H1 (cell line): ENCODE results near the gene FGF18. TPM values are rescaled to one million over a fixed set of nuclear protein-coding genes. Genes with fewer than 3 reads are reported as not detected.

Experiments
- GTF2F1 ChIP-seq: IDR thresholded peaks from 2 replicates; pipeline ENCODE4 v1.6.1; 2012; ENCODE audit warnings: low read depth, low read length, improper control_type of control experiment, borderline replicate concordance
- YY1 ChIP-seq: IDR thresholded peaks from 2 replicates; pipeline ENCODE4 v1.6.1; 2011; ENCODE audit warnings: low read depth, mild to moderate bottlenecking, low read length
- polyA plus RNA-seq, 7 experiments: library from polyadenylated mRNA; depleted of rRNA in 3 of 7; stranded (reverse) in 5 of 7; unstranded in 2 of 7; fragments of >200 nt in 5 of 7; fragments of 200-250 nt in 2 of 7; gene quantifications; 1 replicate in 5 of 7; 2 replicates in 1 of 7; 4 replicates in 1 of 7; pipeline versions ENCODE4 v1.2.1 to v1.2.3, GENCODE V29; 2011 to 2013; ENCODE audit warnings: missing spikeins in 2 of 7, mixed read lengths in 2 of 7
- total RNA-seq: library from RNA; stranded (reverse); fragmentation: NEBNext Ultra II Directional; extraction: Animal tissue kit (Norgen Biotek cat#: 25700); gene quantifications from 2 replicates; pipeline ENCODE4 v1.2.1, GENCODE V29; 2021
- TF ChIP-seq, protein P1 (sequence below): IDR thresholded peaks from 2 replicates; pipeline ENCODE4 v1.6.1; 2011; ENCODE audit warnings: low read depth, mild to moderate bottlenecking, low read length; ENCODE audit not compliant: insufficient read depth

FGF18 gene
- total and polyA plus RNA-seq, 2 of the 8 experiments (the other 6 are each of a cell fraction or from before 2014, with no cell fraction given) = 0.54 to 1.3 TPM

DNA sequence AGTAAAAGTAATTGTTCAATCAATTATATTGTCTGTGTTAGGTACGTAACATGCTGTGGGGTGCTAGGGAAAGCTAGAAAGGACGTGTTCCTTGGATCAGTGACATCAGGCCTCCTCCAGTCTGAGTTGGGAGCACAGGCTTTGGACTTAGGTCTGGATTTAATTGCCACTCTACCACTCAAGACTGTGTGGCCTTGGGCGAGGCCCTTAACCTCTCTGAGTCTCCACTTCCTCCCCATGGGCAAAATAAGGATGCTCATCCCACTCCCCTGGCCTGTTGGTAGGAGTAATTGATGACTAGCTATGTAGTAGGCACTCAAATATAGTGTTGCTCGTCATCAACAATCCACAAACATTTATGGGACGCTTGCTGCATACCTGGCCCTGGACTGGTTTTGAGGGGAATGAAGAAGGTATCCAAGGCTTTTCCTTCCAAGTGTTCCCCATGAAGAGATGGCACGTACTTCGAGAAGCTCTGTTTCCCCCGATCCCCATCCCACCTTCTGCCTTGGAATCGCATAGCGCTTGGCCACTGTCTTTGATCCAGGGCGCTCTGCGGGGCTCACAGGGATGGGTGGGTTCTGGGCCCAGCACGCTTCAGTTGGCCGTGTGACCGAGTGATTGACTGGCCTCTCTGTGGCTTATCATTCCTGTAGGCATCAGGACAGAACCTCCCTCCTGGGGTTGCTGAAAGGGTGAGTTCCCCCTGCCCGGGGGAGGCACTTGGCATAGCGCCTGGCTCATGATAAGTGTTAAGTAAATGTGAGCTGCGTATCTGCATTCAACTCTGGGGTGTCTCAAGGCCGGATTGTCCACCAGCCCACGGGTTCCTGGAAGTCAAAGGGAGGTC is 8.1 kb downstream of the FGF18 start (continued):
- TF ChIP-seq YY1 (no peak), GTF2F1 (no peak)
- TF ChIP-seq, protein P1, sequence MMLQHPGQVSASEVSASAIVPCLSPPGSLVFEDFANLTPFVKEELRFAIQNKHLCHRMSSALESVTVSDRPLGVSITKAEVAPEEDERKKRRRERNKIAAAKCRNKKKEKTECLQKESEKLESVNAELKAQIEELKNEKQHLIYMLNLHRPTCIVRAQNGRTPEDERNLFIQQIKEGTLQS = no peak
